Vagina (tissue), 2 donors: Measurements from ENCODE around the gene PDE1C. TPM values are rescaled to one million over a fixed set of nuclear protein-coding genes. Genes with fewer than 3 reads are reported as not detected.
A peak's percentile ranks its signal among the peaks of the same experiment; 100 is the strongest.

Experiments used
- DNase-seq, 2 donors: peaks; one replicate each; pipeline ENCODE4 v3.0.0-alpha.2; 2017; ENCODE audit errors: extremely low spot score in 2 of 2
- H3K27ac ChIP-seq: fragments of 200-600 bp; sonication (generic); one replicate; pipeline ENCODE4 v1.5.1; 2019
- H3K27me3 ChIP-seq: fragments of 200-600 bp; sonication (generic); one replicate; pipeline ENCODE4 v1.5.1; 2019
- H3K36me3 ChIP-seq, 2 donors: fragments of 200-600 bp; sonication (generic); one replicate each; pipeline ENCODE4 v1.5.1; 2017 to 2019
- H3K4me1 ChIP-seq: fragments of 200-600 bp; sonication (generic); one replicate; pipeline ENCODE4 v1.5.1; 2019
- H3K4me3 ChIP-seq, 2 donors: fragments of 200-600 bp; sonication (generic); 1 replicate in 1 of 2; 2 replicates in 1 of 2; pipeline ENCODE4 v1.5.1; 2016 to 2019
- H3K9me3 ChIP-seq: fragments of 200-600 bp; sonication (generic); one replicate; pipeline ENCODE4 v1.5.1; 2019
- POLR2A ChIP-seq, 2 donors: fragments of 450-650 bp; IDR thresholded peaks; one replicate each; pipeline ENCODE4 v1.6.1; 2017; ENCODE audit warnings: antibody characterized with exemption in 2 of 2, mild to moderate bottlenecking in 2 of 2, moderate library complexity in 2 of 2
- POLR2AphosphoS5 ChIP-seq, 2 donors: sonication (generic); formaldehyde crosslinking; IDR thresholded peaks; one replicate each; pipeline ENCODE4 v1.9.0; 2017; ENCODE audit warnings: antibody characterized with exemption in 2 of 2, mild to moderate bottlenecking in 2 of 2, low read depth in 1 of 2; ENCODE audit not compliant: insufficient read depth in 1 of 2
- intact Hi-C: fragments of 100-400 bp; cut with DNase I; formaldehyde crosslinking; loops from one replicate; pipeline ENCODE4 v1.15.1; 2023
- total RNA-seq: library from RNA; depleted of rRNA; stranded (reverse); fragments of >200 nt; gene quantifications from one replicate; pipeline ENCODE4 v1.2.3, GENCODE V29; 2016
- TF ChIP-seq, protein P1 (sequence below), 3 experiments: fragments of 450-650 bp in 2 of 3; fragments of 200-600 bp in 1 of 3; sonication (generic) in 1 of 3; IDR thresholded peaks; one replicate each; pipeline ENCODE4 v1.5.1; 2017 to 2019; ENCODE audit warnings: antibody characterized with exemption in 3 of 3, mild to moderate bottlenecking in 2 of 3, moderate library complexity in 2 of 3

Gene PDE1C
- total RNA-seq, 1 donor from 2014 or later = 19.2 TPM

- Histone ChIP-seq H3K9me3 (no peaks in the 10 kb centered on the region), H3K27ac (no peak overlapping the region), H3K36me3 (no peaks in the 10 kb centered on the region), H3K4me1 (peaks cover 7% of the 10 kb centered on the region), H3K27me3 (no peaks in the 10 kb centered on the region), H3K4me3 (no peak overlapping the region)
- TF ChIP-seq POLR2AphosphoS5 (IDR thresholded peaks at IDR 0.05; ENCODE audit: insufficient read depth in 1 of 2, low read depth in 1 of 2) (no peak), POLR2A (IDR thresholded peaks at IDR 0.05) (no peak)
- TF ChIP-seq, protein P1, sequence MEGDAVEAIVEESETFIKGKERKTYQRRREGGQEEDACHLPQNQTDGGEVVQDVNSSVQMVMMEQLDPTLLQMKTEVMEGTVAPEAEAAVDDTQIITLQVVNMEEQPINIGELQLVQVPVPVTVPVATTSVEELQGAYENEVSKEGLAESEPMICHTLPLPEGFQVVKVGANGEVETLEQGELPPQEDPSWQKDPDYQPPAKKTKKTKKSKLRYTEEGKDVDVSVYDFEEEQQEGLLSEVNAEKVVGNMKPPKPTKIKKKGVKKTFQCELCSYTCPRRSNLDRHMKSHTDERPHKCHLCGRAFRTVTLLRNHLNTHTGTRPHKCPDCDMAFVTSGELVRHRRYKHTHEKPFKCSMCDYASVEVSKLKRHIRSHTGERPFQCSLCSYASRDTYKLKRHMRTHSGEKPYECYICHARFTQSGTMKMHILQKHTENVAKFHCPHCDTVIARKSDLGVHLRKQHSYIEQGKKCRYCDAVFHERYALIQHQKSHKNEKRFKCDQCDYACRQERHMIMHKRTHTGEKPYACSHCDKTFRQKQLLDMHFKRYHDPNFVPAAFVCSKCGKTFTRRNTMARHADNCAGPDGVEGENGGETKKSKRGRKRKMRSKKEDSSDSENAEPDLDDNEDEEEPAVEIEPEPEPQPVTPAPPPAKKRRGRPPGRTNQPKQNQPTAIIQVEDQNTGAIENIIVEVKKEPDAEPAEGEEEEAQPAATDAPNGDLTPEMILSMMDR (IDR thresholded peaks at IDR 0.05) = no peak
- DNase-seq = no peak
- intact Hi-C loops = no loop called here
Measured at GRCh38 chr7:32075612-32076011, 5.4 kb upstream of the PDE1C start.

DNA sequence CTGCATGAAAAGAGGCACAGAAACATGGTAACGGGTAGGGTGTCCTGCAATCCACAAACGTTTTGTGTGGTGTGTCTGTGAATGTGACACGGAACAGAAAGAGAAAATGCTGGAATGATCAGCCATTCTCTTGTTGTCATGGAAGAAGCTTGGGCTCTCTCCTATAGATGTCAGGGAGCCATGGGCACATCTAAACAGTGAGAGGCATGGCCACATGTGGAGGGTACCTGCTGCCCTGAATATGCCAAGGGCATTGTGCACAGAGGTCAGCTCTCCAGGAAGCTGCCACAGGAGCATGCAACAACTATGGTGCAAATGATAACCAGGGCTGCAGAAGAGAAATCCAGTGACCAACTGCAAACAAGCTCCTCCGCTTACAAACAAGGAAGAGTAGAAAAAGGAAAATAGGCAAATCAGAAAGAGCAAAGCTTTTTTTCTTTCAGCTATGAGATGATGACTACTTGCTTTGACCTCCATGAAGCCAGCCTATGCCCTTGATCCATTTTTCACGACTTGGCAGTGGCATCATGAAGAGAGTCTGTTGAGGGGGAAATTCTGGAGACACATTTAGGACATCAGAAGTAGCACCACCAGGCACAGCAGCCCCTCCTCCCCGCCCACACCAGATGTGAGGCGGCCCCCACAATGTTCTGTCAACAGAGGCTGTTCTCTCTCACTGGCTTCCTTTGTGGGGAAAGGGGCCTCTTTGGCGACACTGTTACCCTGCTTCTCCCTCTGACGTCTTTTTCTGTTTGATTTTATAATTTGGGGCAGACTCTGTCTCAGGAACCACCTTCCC, 4.8 kb upstream of the PDE1C start:
- Histone ChIP-seq H3K27ac (no peak overlapping the region), H3K4me3 (no peak overlapping the region), H3K36me3 (no peaks in the 10 kb centered on the region), H3K27me3 (no peaks in the 10 kb centered on the region), H3K4me1 (peaks cover 7% of the 10 kb centered on the region), H3K9me3 (no peaks in the 10 kb centered on the region)
- DNase-seq = peak in 1 of 2 donors; percentile 58
- intact Hi-C loops = no loop called here
- TF ChIP-seq, protein P1 (IDR thresholded peaks at IDR 0.05) = no peak
- TF ChIP-seq POLR2A (IDR thresholded peaks at IDR 0.05) = no peak
- no peak for TF ChIP-seq POLR2AphosphoS5 (IDR thresholded peaks at IDR 0.05; ENCODE audit: insufficient read depth in 1 of 2, low read depth in 1 of 2)

- TF ChIP-seq POLR2A (IDR thresholded peaks at IDR 0.05) (no peak), POLR2AphosphoS5 (IDR thresholded peaks at IDR 0.05; ENCODE audit: insufficient read depth in 1 of 2, low read depth in 1 of 2) (no peak)
- TF ChIP-seq, protein P1 (IDR thresholded peaks at IDR 0.05) = no peak
- no peaks in the 10 kb centered on the region for H3K36me3 ChIP-seq
- H3K4me3 ChIP-seq = no peak overlapping the region
Measured at GRCh38 chr7:32073533-32073932, 3.3 kb upstream of the PDE1C start.

DNA sequence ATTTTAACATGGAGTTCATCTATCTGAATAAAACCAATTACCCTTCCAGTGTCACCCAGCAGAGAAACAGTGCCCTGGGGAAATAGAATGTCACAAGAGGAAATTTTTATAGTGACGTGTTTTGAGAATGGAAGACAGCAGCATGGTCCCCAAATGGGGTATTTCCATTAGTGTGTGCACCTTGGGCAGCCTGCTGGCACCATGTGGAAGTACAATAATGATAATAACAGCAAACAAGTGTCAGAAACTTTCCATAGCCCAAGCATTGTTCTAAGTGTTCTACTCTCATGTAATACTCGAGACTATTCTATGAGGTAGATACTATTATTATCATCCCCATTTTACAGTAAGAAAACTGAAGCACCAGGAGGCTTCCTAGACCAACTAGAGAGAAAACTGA, 2.2 kb upstream of the PDE1C start:
- Histone ChIP-seq H3K27ac (no peak overlapping the region), H3K27me3 (no peaks in the 10 kb centered on the region), H3K4me3 (no peak overlapping the region), H3K36me3 (no peaks in the 10 kb centered on the region), H3K4me1 (peaks cover 7% of the 10 kb centered on the region), H3K9me3 (no peaks in the 10 kb centered on the region)
- peak in 1 of 2 donors; percentile 32 for DNase-seq
- intact Hi-C loops = no loop called here
- no peak for TF ChIP-seq POLR2AphosphoS5 (IDR thresholded peaks at IDR 0.05; ENCODE audit: insufficient read depth in 1 of 2, low read depth in 1 of 2)
- no peak for TF ChIP-seq POLR2A (IDR thresholded peaks at IDR 0.05)

More at GRCh38 chr7:32073533-32073932, 3.3 kb upstream of the PDE1C start:
- Histone ChIP-seq H3K27me3 (no peaks in the 10 kb centered on the region), H3K9me3 (no peaks in the 10 kb centered on the region), H3K27ac (no peak overlapping the region), H3K4me1 (peaks cover 7% of the 10 kb centered on the region)
- DNase-seq = no peak
- intact Hi-C loops = no loop called here

DNA sequence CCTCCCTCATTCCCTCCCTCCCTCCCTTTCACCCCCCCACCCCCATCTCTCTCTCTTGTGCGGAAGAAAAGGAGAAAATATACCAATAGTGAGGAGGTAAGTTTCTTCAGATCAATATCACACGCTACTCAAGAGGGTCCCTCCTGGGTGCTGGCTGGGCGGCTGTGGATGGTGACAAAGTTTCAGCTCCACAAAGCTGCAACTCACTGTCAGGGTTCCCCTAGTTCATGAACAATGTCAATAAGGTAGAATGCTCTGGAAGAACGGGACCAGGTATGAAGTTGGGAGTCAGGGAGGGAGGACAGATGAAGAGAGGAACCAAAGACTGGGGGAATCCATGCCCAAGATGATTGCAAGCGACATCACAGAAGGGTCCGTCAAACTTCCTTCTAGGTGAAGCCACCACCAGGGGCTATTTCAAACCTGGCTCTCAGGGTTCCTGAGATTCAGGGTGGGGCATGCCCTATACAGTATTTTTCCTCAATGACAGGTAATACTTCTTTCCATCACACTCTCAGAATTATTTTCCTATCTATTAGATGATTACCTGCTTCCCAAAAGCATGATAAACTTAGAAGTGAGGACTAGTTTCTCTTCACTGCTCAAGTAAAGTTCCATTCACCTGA, 1.4 kb upstream of the PDE1C start:
- TF ChIP-seq, protein P1 (IDR thresholded peaks at IDR 0.05) = no peak
- no peak for TF ChIP-seq POLR2A (IDR thresholded peaks at IDR 0.05)
- TF ChIP-seq POLR2AphosphoS5 (IDR thresholded peaks at IDR 0.05; ENCODE audit: insufficient read depth in 1 of 2, low read depth in 1 of 2) = no peak
- Histone ChIP-seq H3K4me1 (peaks cover 7% of the 10 kb centered on the region), H3K4me3 (peak overlapping the region; percentile 31 to 58), H3K36me3 (no peaks in the 10 kb centered on the region), H3K27ac (no peak overlapping the region), H3K9me3 (no peaks in the 10 kb centered on the region), H3K27me3 (no peaks in the 10 kb centered on the region)
- DNase-seq = peak in 1 of 2 donors; percentile 77
- intact Hi-C loops = no loop called here
